ENCODE results near the gene DOK4.

DOK4 gene

DNA sequence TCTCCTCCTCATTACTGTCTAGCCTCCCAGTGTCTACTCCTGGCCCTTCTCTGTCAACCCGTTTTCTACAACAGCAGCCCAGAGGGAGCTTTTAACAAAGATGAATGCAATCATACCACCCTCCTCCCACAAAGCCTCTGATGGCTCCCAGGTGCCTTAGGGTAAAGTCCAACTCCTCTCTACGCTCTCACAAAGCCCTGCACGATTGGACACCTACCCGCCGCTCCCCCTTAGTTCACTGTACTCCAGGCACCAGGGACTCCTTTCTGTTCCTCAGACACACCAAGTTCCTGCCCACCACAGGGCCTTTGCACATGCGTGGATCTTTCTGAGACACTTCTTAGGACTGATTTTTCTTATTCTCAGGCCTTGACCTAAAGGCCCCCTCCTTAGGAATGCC is 32.6 kb upstream of the DOK4 start:
- no peak for DNase-seq

DNA sequence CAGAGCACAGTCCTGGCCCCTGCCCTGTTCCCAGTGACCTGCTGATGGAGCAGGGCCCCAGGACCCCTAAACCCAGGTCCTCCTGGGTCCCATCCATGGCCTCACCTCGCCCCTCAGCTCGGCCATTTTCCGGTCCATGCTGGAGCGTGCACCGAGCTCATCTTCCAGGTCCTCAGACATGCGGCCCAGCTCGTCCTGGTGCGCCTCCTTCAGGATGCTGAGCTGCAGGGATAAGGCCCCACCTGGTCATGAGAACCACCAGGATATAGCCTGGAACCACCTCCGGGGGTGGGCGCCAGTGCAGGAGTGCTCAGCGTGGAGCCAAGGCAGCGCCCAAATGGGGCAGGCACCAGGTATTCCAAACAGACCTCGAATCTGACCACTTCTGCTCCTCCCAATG is 32.2 kb upstream of the DOK4 start:
- no peak for DNase-seq

DNA sequence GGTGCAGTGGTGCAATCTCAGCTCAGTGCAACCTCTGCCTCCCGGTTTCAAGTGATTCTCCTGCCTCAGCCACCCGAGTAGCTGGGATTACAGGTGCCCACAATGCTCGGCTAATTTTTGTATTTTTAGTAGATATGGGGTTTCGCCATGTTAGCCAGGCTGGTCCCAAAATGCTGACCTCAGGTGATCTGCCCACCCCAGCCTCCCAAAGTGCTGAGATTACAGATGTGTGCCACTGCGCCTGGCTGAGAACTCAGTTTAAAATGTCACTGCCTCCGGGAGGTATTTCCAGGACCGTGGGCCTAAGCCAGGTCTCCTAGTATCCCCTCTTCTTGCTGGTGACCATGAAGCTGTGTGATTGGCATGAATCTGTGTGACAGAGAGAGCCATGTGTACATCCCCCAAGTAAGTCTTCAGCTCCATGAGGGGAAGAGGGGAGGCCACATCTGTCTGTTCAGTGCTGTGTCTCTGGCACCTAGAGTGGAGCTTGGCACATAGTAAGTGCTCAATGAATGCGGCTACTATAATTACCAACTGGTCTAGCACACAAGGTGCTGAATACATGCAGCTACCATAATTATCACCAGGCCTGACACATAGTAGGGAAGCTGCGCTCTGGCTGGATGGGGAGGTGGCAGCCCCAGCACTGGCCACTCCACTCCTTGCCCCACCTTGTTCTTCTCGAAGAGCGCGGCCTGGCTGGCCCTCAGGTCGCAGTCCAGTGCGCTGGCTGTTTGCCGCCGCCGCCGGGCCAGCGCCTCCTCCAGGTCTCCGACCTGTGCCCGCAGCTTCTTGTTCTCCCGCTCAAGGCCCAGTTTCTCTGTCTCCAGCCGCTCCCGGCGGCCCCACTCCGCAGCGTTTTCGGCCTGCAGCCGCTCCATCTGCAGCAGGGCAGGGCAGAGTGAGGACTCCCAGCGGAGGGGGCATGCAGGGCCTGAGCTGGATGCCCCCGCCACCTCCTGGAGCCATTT is 31.4 kb upstream of the DOK4 start:
- DNase-seq = no peak

DNA sequence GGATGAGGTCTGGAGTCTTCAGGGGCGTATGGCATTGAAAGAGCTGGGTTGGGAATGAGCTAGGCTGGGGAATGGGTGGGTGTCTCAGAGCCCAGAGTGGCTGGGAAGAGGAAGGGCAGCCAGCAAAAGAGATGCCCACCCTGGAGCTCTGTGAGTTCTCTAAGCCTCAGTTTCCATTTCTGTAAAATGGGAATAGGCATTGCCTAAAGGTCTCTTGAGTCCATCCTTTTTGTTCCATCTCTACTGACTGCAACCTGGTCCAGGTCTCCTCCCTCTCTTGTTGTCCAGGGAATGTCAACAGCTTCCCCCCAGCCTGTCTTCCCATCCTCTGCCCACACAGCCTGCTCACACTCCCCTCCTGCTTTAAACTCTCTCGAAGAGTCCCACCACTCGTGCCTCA is 30.5 kb upstream of the DOK4 start:
- DNase-seq = no peak

DNA sequence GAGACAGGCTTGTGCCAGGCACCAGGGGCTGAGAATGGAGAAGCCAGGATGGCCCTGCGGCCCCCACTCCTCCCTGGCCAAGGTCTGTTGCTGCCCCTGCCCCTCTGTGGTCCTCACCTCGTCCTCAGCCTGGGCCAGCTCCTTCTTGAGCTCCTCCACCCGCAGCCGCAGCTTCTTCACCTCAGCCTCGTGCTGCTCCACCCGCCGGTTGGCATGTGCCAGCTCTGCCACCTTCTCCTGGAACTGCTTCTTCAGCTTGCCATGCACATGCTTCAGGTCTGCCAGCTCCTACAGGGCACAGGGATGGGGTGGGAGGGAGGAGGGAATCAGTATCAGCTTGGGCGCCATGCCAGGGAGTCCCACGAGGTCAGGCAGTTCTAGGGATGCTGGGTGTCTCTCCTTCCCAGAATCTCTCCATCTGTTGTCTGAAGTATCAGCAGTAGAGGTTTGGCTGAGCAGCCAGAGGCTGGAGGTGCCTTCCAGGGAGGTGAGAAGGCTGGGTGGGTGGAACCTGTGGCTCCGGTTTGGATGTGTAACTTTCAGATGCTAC is 30.0 kb upstream of the DOK4 start:
- DNase-seq = no peak

DNA sequence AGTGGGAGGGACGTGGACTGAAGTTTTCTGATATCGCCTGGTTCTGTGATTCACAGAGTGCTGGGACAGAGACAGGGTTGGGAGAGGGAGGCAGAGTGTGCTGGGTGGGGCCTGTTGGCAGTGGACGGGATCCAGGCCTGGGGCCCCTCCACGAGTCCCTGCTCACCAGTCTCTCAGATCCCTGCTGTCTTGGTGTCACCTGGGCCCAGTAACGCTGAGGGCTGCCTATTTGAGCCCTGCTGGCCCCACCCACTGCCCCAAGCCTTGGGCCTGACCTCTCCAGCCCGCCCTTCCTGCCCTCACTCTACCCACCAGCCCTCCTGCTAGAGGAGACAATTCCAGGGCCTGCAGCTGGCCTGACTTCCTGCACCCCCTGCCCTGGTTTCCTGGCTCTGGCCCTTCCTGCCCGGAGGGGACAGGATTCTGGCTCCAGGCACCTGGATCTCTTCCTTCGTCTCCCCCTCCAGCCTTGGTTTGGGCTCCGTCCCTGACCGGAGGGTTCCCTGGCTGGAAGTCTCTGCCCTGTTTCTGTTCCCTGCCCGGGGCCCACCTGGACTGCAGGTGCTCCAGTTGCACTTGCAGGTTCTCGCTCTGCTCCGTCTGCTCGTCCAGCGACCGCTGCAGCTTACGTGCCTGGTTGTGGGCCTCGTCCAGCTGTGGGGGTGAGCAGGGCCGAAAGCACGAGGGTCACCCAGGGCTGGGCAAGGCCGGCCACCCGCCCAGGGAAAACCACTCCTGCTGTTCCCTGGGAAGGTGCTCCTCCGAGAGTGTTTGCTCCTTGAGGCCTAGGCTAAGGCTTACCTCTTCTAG is 28.7 kb upstream of the DOK4 start:
- no peak for DNase-seq

DNA sequence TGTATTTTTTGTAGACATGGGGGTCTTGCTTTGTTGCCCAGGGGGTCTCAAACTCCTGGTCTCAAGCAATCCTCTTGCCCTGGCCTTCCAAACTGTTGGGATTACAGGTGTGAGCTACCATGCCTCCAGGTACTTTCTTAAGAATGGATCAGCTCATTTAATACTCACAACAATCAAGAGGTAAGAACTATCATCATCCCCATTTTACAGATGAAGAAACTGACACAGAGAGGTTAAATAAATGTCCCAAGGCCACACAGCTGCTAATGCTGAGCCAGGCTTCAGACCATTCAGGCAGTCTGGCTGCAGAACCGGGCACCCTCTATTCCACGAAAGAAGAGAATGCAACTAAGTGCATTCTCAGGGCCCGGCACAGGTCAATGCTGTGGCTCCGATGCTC is 28.1 kb upstream of the DOK4 start:
- no peak for DNase-seq

DNA sequence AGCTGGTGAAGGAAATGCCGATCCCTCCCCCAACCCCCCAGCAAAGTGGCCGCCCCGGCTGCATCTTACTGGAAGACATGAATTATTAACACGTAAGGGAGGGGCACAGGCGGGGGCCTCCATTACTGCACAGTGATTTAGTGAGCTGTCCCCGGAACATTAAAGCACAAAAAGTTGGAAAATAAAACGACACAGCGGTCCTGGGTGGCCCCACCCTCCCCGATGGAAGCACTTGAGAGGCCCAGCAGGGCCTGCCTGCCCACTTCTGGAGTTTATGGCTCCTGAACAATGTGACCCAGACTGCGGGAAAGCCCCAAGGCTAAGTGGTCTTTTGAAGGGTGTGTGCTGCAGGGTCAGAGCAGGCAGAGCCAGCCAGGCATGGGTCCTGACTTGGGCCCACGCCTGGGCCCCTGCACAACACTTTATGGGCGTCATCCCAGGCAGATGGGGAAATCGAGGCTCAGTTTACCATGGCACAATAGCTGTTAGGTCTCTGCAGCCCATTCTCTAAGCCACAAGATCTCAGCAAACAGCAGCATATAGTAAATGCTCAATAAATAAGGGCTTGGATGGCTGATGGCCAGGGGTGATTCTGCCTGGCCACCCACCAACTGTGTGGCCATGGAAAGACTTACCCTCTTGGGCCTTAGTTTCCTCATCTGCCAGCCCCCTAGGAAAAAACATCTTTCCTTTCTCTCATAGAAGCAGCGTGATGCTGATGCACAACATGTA is 27.2 kb upstream of the DOK4 start:
- no peak for DNase-seq

DNA sequence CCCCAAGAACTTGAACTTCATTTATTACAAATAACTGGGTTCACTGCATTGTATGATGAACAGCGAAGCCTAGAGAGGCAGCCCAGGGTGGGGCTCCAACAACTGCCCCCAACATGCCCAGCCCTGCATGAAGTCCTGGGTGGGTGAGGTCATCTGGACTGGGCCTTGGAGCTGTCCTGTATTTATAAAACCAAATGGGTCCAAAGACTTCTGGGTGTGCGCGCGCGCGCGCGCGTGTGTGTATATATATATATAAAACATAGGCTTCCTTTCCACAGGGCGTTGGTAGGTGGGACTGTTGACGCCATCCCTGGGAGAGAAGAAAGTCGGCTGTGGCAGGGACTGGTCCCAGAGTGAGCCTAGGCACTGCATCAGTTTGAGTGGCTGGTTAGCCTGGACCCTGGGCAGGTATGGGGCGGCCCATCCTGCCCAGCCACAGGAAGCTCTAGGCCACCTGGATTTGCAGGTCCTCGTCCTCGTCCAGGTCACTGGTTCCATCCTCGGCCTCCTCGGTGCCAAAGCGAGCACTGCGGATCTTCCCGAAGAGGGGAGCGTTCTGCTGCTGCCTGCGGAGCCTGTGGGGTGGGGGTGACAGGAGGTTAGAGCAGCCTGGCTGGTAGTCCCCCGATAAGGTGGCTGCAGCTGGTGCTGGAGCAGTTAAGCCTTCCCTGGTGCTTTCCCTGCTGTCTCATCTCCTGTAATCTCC is 26.2 kb upstream of the DOK4 start:
- no peak for DNase-seq

DNA sequence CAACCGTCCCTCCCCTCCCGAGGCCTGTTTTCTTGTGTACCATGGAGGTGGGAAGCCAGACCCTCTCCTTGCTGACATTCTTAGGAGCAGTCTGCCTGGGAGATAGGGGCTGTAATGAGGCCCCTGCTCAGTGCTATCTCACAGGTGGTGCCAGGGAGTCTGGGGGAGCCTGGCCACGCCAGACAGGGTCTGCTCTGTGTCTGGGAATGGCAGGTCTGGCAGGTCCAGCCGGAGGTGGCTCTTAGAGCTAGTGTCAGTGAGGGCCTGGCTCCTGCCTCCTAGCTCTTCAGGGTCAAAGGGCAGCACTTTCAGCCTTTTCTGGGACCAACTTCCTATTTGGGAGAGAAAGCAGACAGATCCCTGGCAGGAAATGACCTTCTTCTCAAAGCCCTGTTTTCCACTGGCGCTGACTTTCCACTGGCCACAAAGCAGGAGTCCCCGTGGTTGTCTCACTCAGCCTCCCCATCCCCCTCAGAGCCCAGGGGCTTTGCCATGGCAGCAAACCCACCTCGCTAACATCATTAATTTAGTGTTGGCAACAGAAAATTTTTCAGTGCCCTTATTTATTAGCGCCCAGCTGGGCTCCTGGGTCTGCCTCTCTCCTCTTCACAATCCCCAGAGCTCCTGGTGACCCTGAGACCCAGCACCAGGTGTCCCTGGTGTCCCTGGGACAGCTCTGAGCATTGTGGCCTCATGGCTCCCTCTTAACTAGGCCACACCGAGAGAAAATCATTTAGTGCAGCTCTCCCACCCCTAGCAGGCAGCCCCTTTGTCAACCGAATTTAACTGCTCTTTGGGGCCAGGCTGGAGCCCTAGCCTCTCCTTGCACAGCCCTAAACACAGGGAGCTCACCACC is 24.0 kb upstream of the DOK4 start:
- DNase-seq = no peak

DNA sequence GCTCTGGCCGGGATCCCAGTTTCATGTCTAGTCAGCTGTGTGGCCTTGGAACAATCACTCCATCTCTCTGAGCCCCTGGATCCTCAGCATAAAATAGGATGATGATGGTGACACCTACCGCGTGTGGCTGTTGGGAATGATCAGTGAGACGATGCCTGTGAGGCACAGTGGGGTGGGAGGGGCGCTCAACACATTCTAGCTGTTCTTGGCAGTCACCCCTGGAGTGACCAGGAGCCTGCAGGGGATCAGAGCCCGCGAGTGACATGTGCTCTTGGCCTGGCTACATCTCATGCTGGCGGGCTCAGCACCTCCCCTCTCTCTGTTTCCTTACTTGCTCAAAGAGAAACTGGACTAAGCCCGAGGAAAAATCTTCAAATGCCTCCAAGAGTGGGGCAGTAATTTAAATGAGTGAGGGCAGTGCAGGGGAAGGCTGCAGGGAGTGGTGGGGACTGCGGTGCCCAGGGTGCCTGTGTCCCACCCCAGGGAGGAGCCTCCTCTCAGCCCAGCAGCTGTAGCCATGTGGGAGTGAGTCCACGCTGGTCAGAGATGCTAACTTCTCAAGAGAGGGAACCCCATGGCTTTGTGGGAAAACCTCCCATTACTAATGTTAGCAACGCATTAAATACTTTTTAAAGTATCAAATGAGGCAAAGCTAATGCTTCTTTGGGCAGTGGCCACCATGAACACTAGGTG is 23.1 kb upstream of the DOK4 start:
- DNase-seq = no peak

DNA sequence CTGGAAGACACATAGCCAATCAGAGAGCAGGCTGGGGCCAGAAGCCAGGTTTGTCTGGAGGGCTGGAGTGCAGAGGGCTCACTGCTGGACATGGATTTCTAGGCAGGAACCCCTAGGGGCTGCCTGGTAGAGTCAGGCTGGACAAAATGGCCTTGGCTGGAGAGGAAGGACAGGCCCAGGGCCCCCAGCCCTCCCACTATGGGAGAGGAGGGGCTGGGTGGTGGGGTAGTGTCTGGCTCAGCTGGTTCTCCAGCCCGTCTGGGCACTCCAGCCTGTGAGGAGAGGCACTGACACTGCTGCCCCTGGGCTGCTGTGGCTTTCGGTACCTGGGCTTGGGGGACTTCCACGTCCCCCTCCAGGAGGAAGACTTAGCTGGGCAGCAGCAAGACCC is 21.7 kb upstream of the DOK4 start:
- no peak for DNase-seq

DNA sequence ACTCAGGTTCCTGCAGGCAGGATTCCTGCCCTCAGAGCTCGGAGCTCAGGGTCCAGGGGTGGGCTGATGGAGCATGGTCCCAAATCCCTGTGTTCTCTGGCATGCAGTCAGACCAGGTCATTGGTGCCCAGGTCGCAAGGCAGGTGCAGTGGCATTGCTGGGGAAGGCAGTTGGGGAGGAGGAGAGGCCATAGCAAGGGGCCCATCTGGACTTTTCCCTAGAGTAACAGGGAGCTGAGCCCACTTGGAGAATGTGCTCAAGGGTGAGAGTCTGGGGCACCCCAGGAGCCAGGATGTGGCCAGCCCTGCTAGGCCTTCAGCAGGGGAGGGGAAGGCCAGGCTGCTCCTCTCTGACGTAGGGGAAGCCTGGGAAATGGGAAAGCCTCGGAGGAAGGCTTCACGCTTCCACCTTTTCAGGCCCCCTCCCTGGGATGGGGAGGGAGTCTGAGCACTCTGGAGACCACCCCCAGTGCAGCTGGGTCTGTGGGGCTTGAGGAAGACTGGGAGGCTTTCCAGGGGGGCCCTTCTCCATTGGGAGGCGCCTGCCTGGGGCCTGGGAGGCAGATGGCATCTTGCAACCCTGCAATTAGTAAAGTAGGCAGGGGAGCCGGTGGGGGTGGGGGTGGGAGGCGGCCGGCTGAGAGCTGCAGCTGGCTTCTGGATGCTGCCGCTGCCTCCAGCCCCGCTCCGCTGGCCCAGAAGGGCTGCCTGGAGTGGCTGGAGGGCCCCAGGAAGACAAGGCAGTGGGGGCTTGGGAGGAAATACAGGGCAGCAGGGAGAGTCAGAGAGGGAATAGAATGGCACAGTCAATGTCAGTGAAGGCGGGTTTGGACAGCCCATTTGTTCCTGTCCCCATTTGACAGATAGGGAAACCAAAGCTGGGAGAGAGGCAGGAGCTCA is 21.1 kb upstream of the DOK4 start:
- DNase-seq = no peak

DNA sequence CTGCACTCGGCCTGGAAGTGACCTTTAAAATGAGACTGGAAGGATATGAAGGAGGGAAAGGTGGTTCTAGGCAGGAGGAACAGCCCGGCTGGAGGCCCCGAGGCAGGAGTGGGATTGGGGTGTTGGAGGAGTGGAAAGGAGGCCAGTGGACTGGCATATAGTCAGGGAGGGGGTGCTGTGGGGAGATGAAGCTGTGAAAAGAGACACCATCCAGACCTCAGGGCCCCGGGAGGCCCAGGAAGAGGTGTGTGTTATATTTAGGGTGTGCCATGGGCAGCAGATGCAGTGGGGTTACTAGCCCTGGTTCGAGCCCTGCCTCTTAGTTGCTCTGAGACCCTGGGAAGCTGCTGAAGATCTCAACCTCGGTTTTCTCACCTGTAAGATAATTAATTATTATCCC is 18.9 kb upstream of the DOK4 start:
- DNase-seq = no peak

DNA sequence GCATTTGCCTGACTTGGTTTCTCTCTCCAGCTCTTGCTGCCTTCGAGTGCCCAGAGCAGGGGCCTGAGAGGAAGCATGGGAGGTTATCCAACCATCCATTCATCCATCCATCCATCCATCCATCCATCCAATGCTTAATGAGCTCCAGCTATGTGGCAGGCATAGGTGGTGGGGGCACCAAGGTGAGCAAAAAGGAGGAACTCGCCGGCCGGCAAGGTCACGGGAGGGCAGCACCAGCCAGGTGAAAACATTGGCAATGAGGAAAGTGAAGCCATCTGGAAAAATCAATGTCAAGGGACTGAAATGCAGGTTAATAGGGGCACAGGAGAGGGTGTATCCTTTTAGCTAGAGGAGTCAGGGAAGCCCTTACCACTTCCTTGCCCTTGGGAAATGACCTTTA is 18.2 kb upstream of the DOK4 start:
- DNase-seq = no peak

DNA sequence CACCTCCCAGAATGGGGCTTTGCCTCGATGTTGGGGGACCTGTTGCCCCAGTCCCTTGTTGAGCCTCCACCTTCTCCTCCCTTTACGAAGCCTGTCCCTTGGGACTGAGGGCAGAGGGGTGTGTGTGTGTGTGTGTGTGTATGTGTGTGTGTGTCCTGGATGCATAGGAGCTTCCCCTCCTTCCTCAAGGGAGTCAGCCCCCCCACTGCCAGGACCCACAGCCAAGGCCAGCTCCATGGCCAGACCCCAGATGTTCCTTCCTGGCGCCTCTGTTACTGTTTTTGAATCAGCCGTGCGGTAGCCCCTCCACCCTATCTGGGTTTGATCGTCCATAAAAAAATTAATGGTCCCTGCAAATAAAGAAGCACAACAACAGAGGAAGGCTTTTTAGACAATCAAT is 17.7 kb upstream of the DOK4 start:
- DNase-seq = no peak

DNA sequence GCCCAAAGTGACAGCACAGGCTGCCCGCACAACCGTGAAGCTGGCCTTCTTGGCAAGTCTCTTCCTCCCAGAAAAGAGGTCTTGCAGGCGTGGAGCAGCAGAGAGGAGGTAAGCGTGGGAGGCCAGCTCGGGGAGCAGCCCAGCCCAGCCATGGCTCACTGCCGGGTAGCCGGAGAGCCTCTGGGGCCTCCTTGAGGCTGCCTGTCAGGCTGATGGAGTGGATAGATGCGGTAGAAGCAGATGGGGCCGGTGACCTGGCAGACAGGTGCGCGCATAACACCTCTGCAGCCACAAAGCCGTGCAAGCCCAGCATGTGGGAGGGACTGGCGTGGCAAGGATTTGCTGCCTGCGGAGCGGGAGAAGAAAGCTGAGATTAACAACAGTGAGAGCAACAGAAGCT is 17.1 kb upstream of the DOK4 start:
- DNase-seq = peak; percentile 70

DNA sequence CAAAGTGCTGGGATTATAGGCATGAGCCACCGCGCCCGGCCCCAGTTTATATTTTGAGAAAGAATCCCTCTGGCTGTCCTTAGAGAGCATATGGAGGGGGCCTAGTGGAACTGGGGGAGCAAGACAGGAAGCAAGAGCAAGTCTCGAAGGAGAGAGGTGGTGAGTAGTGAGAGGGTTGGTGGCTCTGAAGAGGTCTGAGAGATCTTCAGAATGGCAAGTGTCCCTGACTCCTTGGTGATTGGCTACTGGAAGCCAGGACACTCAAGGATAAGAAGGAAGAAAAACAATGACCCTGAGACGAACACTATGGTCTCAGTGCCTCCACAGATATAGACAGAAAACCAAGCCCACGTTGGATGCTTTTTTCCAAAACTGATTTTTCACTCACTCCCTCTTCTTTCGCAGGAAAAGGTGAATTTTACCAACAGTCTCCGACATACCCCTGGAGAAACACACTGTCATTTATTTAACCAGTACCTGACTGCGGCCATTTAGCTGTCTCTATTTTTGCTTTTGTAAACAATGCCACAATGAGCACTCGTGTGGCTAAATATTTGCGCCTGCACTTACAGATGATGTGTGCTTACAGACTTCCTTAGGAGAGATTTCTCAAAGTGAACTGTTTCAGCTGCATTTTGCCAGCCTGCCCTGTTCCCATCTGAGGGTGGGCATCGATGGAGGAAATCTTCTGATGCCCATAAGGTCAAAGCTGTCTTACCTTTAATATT is 15.9 kb upstream of the DOK4 start:
- DNase-seq = no peak

DNA sequence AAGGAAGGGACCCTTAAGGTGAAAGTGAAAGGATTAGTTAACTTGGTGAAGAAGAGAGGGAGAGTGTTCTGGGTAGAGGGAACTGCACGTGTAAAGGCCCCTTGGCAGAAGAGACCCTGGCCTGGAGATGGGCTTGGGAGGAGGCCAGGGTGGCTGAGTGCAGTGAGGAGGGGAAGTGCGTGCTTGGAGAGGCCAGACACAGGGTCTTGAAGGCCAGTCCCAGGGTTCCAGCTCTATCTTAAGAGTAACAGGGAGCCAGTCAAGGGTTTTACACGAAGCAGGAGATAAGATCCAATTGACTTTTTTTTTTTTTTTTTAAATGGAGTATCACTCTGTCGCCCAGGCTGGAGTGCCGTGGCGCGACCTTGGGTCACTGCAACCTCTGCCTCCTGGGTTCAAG is 15.2 kb upstream of the DOK4 start:
- no peak for DNase-seq

All from NCI-H2107 (cell line).